Stimulated activated CD4-positive, alpha-beta T cell treated with anti-CD3 and anti-CD28 coated beads, Interleukin-1b, Interleukin-23, amount 100 ng/mL, for 4 hours (primary cell): ENCODE data around the gene UVRAG.

ENCODE experiments used
- DNase-seq, 2 donors: peaks; one replicate each; pipeline ENCODE4 v3.0.0-alpha.2; 2020; ENCODE audit warnings: low read depth in 2 of 2

Gene UVRAG

GRCh38 chr11:75814677-75815344 is at the start of gene UVRAG:
Gene UVRAG (plus strand): TSS chr11:75815210. CDS start chr11:75815408, 198 bp downstream.
- peak; percentile 92 to 97 for DNase-seq

GRCh38 chr11:75766443-75767227 is 48.4 kb upstream of the UVRAG start:
- no peak for DNase-seq

- DNase-seq, result no peak
Observed at GRCh38 chr11:75767228-75767572, 47.8 kb upstream of the UVRAG start.

- no peak for DNase-seq
Observed at GRCh38 chr11:75767793-75768111, 47.3 kb upstream of the UVRAG start.

- peak; percentile 52 to 76 for DNase-seq
Observed at GRCh38 chr11:75768112-75768908, 46.7 kb upstream of the UVRAG start, which contains the start of gene DGAT2. Gene DGAT2 (plus strand): TSS chr11:75768778. CDS start chr11:75768992, 214 bp downstream.

- peak in 1 of 2 donors; percentile 9 for DNase-seq
Observed at GRCh38 chr11:75768909-75769771, 45.9 kb upstream of the UVRAG start.

GRCh38 chr11:75770102-75770501 is 44.9 kb upstream of the UVRAG start:
- no peak for DNase-seq

- DNase-seq, result no peak
Observed at GRCh38 chr11:75771646-75772410, 43.2 kb upstream of the UVRAG start.

- DNase-seq, result no peak
Observed at GRCh38 chr11:75773595-75774353, 41.2 kb upstream of the UVRAG start.

- no peak for DNase-seq
Observed at GRCh38 chr11:75775056-75775455, 40.0 kb upstream of the UVRAG start.

GRCh38 chr11:75776546-75776945 is 38.5 kb upstream of the UVRAG start:
- no peak for DNase-seq

GRCh38 chr11:75777461-75778110 is 37.4 kb upstream of the UVRAG start:
- DNase-seq, result no peak

GRCh38 chr11:75778962-75779361 is 36.0 kb upstream of the UVRAG start:
- DNase-seq, result no peak

GRCh38 chr11:75779960-75780359 is 35.0 kb upstream of the UVRAG start:
- no peak for DNase-seq

GRCh38 chr11:75780888-75781287 is 34.1 kb upstream of the UVRAG start:
- DNase-seq, result no peak

- no peak for DNase-seq
Observed at GRCh38 chr11:75781296-75781695, 33.7 kb upstream of the UVRAG start.

GRCh38 chr11:75781831-75782230 is 33.2 kb upstream of the UVRAG start:
- DNase-seq, result no peak

GRCh38 chr11:75782540-75783263 is 32.3 kb upstream of the UVRAG start:
- DNase-seq, result no peak
